Measurements from ENCODE around the gene OR4C45. TPM values are rescaled to one million over a fixed set of nuclear protein-coding genes. Genes with fewer than 3 reads are reported as not detected.
"Not testable (repeated sequence)": the region's sequence is repeated elsewhere in the genome, so short reads cannot be mapped to it uniquely, and the experiment has no call there.

Gene OR4C45
- not detected in 3 replicates for total RNA-seq (2021)
- Bru-seq, nascent RNA = not detected
- long read RNA-seq, experiment 1 = 0 reads
- long read RNA-seq, experiment 2 = 0 reads
- long read RNA-seq, experiment 3 = 0 reads

GRCh38 chr11:50032574-50032973, at the start of gene OR4C45:
Gene OR4C45, plus strand, starts transcription at chr11:50032874.
- POLR2A ChIA-PET = no interaction called here
- peaks cover 8% of the 10 kb centered on the region for H3K27me3 Mint-ChIP-seq (ENCODE audit: low read depth)
- ATAC-seq (no peak), DNase-seq (ENCODE audit: low spot score) (no peak)
- TF ChIP-seq ERG (CRISPR knock-in tag; IDR thresholded peaks at IDR 0.05) (no peak), TCF7 (CRISPR knock-in tag; IDR thresholded peaks at IDR 0.05; ENCODE audit: low read depth) (no peak), NR2C2 (CRISPR knock-in tag; IDR thresholded peaks at IDR 0.05) (no peak), KAT7 (CRISPR knock-in tag; IDR thresholded peaks at IDR 0.05; ENCODE audit: borderline replicate concordance) (no peak), E2F4 (CRISPR knock-in tag; IDR thresholded peaks at IDR 0.05; ENCODE audit: borderline replicate concordance, low read depth) (no peak), ZNF121 (CRISPR knock-in tag; IDR thresholded peaks at IDR 0.05) (no peak), JUN (CRISPR knock-in tag; IDR thresholded peaks at IDR 0.05) (no peak), NR3C1 (CRISPR knock-in tag; conservative IDR thresholded peaks at IDR 0.05; ENCODE audit: low read depth) (no peak), SOX15 (CRISPR knock-in tag; IDR thresholded peaks at IDR 0.05) (no peak), CBFB (CRISPR knock-in tag; IDR thresholded peaks at IDR 0.05; ENCODE audit: low read depth) (no peak)
- CTCF ChIA-PET = no interaction called here
- no peak within 1 kb of the TSS for H3K4me3 Mint-ChIP-seq
- H3K9me3 Mint-ChIP-seq = peaks cover 68% of the 10 kb centered on the region
- H3K4me1 Mint-ChIP-seq = no peaks in the 10 kb centered on the region
- H3K36me3 Mint-ChIP-seq = peaks cover 62% of the 10 kb centered on the region
- H3K27ac Mint-ChIP-seq = no peak within 1 kb of the TSS

GRCh38 chr11:49995565-49995964, 37.1 kb upstream of the OR4C45 start:
- Mint-ChIP-seq H3K27me3 (ENCODE audit: low read depth) (peaks cover 7% of the 10 kb centered on the region), H3K4me1 (no peaks in the 10 kb centered on the region), H3K4me3 (no peak overlapping the region), H3K9me3 (peaks cover 85% of the 10 kb centered on the region), H3K27ac (no peak overlapping the region), H3K36me3 (peaks cover 61% of the 10 kb centered on the region)
- ChIA-PET CTCF (interaction anchor here (0.6 to 0.9 kb wide), 3 partner anchors 577 to 1823 kb away, joined by 3 to 4 read pairs (median 3); no protein-coding TSS in a partner anchor), POLR2A (no interaction called here)
- no peak for TF ChIP-seq RORB (CRISPR knock-in tag; IDR thresholded peaks at IDR 0.05)
- peak; percentile 44; the same call in 1 of the 2 replicates for TF ChIP-seq CTCF (IDR thresholded peaks at IDR 0.05)
- no peak for TF ChIP-seq SOX15 (CRISPR knock-in tag; IDR thresholded peaks at IDR 0.05)
- TF ChIP-seq ATF2 (CRISPR knock-in tag; IDR thresholded peaks at IDR 0.05; ENCODE audit: borderline replicate concordance, low read depth) = no peak
- peak; percentile 32 for DNase-seq (ENCODE audit: low spot score)
- no peak for ATAC-seq

GRCh38 chr11:50030193-50030592, 2.5 kb upstream of the OR4C45 start:
- Mint-ChIP-seq H3K4me3 (no peak overlapping the region), H3K27ac (no peak overlapping the region), H3K9me3 (peaks cover 81% of the 10 kb centered on the region), H3K36me3 (peaks cover 74% of the 10 kb centered on the region), H3K27me3 (ENCODE audit: low read depth) (peaks cover 14% of the 10 kb centered on the region), H3K4me1 (no peaks in the 10 kb centered on the region)
- CTCF ChIA-PET = no interaction called here
- TF ChIP-seq FOXJ3 (CRISPR knock-in tag; IDR thresholded peaks at IDR 0.05; ENCODE audit: borderline replicate concordance) = no peak
- TF ChIP-seq TCF7 (CRISPR knock-in tag; IDR thresholded peaks at IDR 0.05; ENCODE audit: low read depth) = no peak
- TF ChIP-seq ZNF425 (CRISPR knock-in tag; conservative IDR thresholded peaks at IDR 0.05) = no peak
- no peak for TF ChIP-seq RELA (CRISPR knock-in tag; IDR thresholded peaks at IDR 0.05; ENCODE audit: borderline replicate concordance)
- POLR2A ChIA-PET = no interaction called here
- no peak for DNase-seq (ENCODE audit: low spot score)
- no peak for ATAC-seq

GRCh38 chr11:50036239-50036638, 3.6 kb downstream of the OR4C45 start:
- H3K27ac Mint-ChIP-seq; H3K4me1 Mint-ChIP-seq; DNase-seq (ENCODE audit: low spot score); ATAC-seq; CTCF ChIA-PET; H3K27me3 Mint-ChIP-seq (ENCODE audit: low read depth); H3K4me3 Mint-ChIP-seq; POLR2A ChIA-PET: not testable (repeated sequence)
- Mint-ChIP-seq H3K9me3 (peaks cover 61% of the 10 kb centered on the region), H3K36me3 (peaks cover 54% of the 10 kb centered on the region)
